PC-3 (cell line): ENCODE data around the gene MLXIPL. TPM values are rescaled to one million over a fixed set of nuclear protein-coding genes. Genes with fewer than 3 reads are reported as not detected.
A peak's percentile ranks its signal among the peaks of the same experiment; 100 is the strongest.
"Not testable (repeated sequence)": the region's sequence is repeated elsewhere in the genome, so short reads cannot be mapped to it uniquely, and the experiment has no call there.

Source experiments
- ATAC-seq: fragments of 200-7000 bp; cut with Tn5 transposase; 2 replicates; pipeline ENCODE4 v1.9.1; 2020; ENCODE audit warnings: mild to moderate bottlenecking, moderate library complexity
- BruUV-seq: library from RNA; stranded (reverse); fragments of 400-500 nt; replicated peaks from 2 replicates; lab custom pipeline; 2021; lab: Mats Ljungman, UMichigan
- CTCF ChIA-PET: fragments of 300-600 bp; sonication (Branson Sonifier 250); formaldehyde crosslinking; loops from one replicate; lab custom pipeline; 2022; ENCODE audit warnings: antibody characterized with exemption; lab: Charles Lee
- POLR2A ChIA-PET: fragments of 300-600 bp; sonication (Branson Sonifier 250); formaldehyde crosslinking; loops from one replicate; lab custom pipeline; 2022; ENCODE audit warnings: antibody characterized with exemption; ENCODE audit not compliant: unreplicated experiment; lab: Charles Lee
- DNase-seq: peaks from one replicate; pipeline ENCODE4 v3.0.0-alpha.2; 2015
- H2AFZ ChIP-seq: fragments of 300-600 bp; sonication (generic); 2 replicates; pipeline ENCODE4 v1.6.0; 2016; ENCODE audit warnings: antibody characterized with exemption, low read length
- H3F3A ChIP-seq: fragments of 300-600 bp; sonication (generic); one replicate; pipeline ENCODE4 v1.6.0; 2017; ENCODE audit warnings: antibody characterized with exemption, low read length, control low read depth, mild to moderate bottlenecking; ENCODE audit not compliant: unreplicated experiment
- H3K27ac ChIP-seq: fragments of 300-600 bp; sonication (generic); 2 replicates; pipeline ENCODE4 v1.5.1; 2016; ENCODE audit warnings: mild to moderate bottlenecking, low read length
- H3K27me3 ChIP-seq: fragments of 300-600 bp; sonication (generic); 2 replicates; pipeline ENCODE4 v1.6.1; 2016; ENCODE audit warnings: low read length, mixed read lengths
- H3K36me3 ChIP-seq: fragments of 300-600 bp; sonication (generic); 2 replicates; pipeline ENCODE4 v1.6.1; 2016; ENCODE audit warnings: low read depth, mixed run types, low read length, mixed read lengths
- H3K4me1 ChIP-seq: fragments of 300-600 bp; sonication (generic); 2 replicates; pipeline ENCODE4 v1.5.1; 2016; ENCODE audit warnings: low read length; ENCODE audit not compliant: insufficient read depth
- H3K4me2 ChIP-seq: fragments of 300-600 bp; sonication (generic); 2 replicates; pipeline ENCODE4 v1.6.0; 2016; ENCODE audit warnings: low read length
- H3K4me3 ChIP-seq: fragments of 300-600 bp; sonication (generic); 2 replicates; pipeline ENCODE4 v1.5.1; 2016; ENCODE audit warnings: mild to moderate bottlenecking, low read length, mixed read lengths
- H3K79me2 ChIP-seq: fragments of 300-600 bp; sonication (generic); 2 replicates; pipeline ENCODE4 v1.6.1; 2017; ENCODE audit warnings: low read length, mixed read lengths
- H3K9ac ChIP-seq: fragments of 300-600 bp; sonication (generic); 2 replicates; pipeline ENCODE4 v1.6.0; 2016; ENCODE audit warnings: mild to moderate bottlenecking, low read length
- H3K9me2 ChIP-seq: fragments of 300-600 bp; sonication (generic); replicated peaks from 2 replicates; pipeline ENCODE4 v1.6.1; 2016; ENCODE audit warnings: mixed run types, low read length, mixed read lengths
- H3K9me3 ChIP-seq: fragments of 300-600 bp; sonication (generic); 2 replicates; pipeline ENCODE4 v1.6.1; 2016; ENCODE audit warnings: low read length, mixed read lengths
- H4K20me1 ChIP-seq: fragments of 300-600 bp; sonication (generic); 2 replicates; pipeline ENCODE4 v1.6.1; 2016; ENCODE audit warnings: low read length, mixed read lengths
- EZH2 ChIP-seq: fragments of 300-600 bp; sonication (generic); IDR thresholded peaks from one replicate; pipeline ENCODE4 v1.6.1; 2017; ENCODE audit warnings: antibody characterized with exemption, mild to moderate bottlenecking, low read length; ENCODE audit not compliant: unreplicated experiment
- EZH2phosphoT487 ChIP-seq: fragments of 300-600 bp; sonication (generic); IDR thresholded peaks from 2 replicates; pipeline ENCODE4 v1.6.1; 2018; ENCODE audit warnings: mild to moderate bottlenecking, antibody characterized with exemption, low read length, borderline replicate concordance
- intact Hi-C: fragments of 100-400 bp; cut with micrococcal nuclease; formaldehyde crosslinking; loops from 2 replicates; pipeline ENCODE4 v1.9.0; 2023
- total RNA-seq: library from RNA; depleted of rRNA; stranded (reverse); fragments of >200 nt; gene quantifications from 2 replicates; pipeline ENCODE4 v1.2.3, GENCODE V29; 2014
- TF ChIP-seq, protein P1 (sequence below): fragments of 300-600 bp; sonication (generic); conservative IDR thresholded peaks from 2 replicates; pipeline ENCODE4 v1.5.1; 2017; ENCODE audit warnings: antibody characterized with exemption, low read depth, mild to moderate bottlenecking, low read length

MLXIPL gene
- total RNA-seq, 1 experiment from 2014 or later = 4.7 TPM

- intact Hi-C loops = no loop called here
- ATAC-seq (peak; percentile 76), DNase-seq (peak; percentile 62)
- no TSS peak for BruUV-seq
- H3K79me2 ChIP-seq = no peaks in the 10 kb centered on the region
- H3K9me2 ChIP-seq = no peaks in the 10 kb centered on the region
- ChIA-PET POLR2A (no interaction called here), CTCF (interaction anchor here (0.6 to 1.0 kb wide), 4 partner anchors 15 to 230 kb away, joined by 3 to 6 read pairs (median 3); partner anchors contain the start of gene METTL27)
- H3K4me1 ChIP-seq = peaks cover 9% of the 10 kb centered on the region
- peak overlapping the region; percentile 30; the same call in 1 of the 2 replicates for H3K4me3 ChIP-seq
- no peaks in the 10 kb centered on the region for H4K20me1 ChIP-seq
- TF ChIP-seq, protein P1, sequence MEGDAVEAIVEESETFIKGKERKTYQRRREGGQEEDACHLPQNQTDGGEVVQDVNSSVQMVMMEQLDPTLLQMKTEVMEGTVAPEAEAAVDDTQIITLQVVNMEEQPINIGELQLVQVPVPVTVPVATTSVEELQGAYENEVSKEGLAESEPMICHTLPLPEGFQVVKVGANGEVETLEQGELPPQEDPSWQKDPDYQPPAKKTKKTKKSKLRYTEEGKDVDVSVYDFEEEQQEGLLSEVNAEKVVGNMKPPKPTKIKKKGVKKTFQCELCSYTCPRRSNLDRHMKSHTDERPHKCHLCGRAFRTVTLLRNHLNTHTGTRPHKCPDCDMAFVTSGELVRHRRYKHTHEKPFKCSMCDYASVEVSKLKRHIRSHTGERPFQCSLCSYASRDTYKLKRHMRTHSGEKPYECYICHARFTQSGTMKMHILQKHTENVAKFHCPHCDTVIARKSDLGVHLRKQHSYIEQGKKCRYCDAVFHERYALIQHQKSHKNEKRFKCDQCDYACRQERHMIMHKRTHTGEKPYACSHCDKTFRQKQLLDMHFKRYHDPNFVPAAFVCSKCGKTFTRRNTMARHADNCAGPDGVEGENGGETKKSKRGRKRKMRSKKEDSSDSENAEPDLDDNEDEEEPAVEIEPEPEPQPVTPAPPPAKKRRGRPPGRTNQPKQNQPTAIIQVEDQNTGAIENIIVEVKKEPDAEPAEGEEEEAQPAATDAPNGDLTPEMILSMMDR = peak; percentile 59
- TF ChIP-seq EZH2phosphoT487 = no peak
- H3K9me3 ChIP-seq = no peaks in the 10 kb centered on the region
- peak overlapping the region; percentile 72 for H3K4me2 ChIP-seq
- no peaks in the 10 kb centered on the region for H3K36me3 ChIP-seq
- H3K9ac ChIP-seq = no peak overlapping the region
- no peaks in the 10 kb centered on the region for H3F3A ChIP-seq
- no peak overlapping the region for H3K27ac ChIP-seq
- peak overlapping the region; percentile 54 for H2AFZ ChIP-seq
- no peaks in the 10 kb centered on the region for H3K27me3 ChIP-seq
Measured at GRCh38 chr7:73612598-73613269, 11.6 kb downstream of the MLXIPL start.

DNA sequence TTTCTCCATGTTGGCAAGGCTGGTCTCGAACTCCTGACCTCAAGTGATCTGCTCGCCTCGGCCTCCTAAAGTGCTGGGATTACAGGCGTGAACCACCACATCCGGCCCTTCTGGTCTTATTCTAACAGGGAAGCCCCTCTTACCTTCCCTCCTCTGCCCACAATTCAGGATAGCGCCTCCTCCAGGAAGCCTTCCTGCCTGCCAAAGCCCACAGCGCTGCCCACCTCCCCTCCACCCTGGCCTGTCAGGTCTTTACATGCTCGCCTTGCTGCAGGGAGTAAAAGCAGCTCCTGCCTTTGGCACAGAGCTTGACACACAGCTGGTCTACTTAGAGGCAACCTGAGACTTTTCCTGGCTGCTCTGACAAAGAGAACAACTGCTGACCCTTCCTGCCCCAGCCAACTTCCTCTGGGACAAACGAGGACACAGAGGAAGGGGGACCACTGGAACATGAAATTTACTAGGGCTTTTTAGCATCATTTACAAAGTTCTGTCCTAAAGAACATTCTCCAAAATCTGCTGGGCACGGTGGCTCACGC is 13.2 kb downstream of the MLXIPL start:
- intact Hi-C loops = no loop called here
- H3K4me1 ChIP-seq = peaks cover 9% of the 10 kb centered on the region
- CTCF ChIA-PET = interaction anchor here (0.6 kb wide), 1 partner anchor 82 kb away, joined by 3 read pairs; no protein-coding TSS in a partner anchor
- no peaks in the 10 kb centered on the region for H3K9me3 ChIP-seq
- DNase-seq = no peak
- POLR2A ChIA-PET = no interaction called here
- no peaks in the 10 kb centered on the region for H3K9me2 ChIP-seq
- H3F3A ChIP-seq = no peaks in the 10 kb centered on the region
- no peak overlapping the region for H2AFZ ChIP-seq
- H3K27ac ChIP-seq = no peak overlapping the region
- H3K4me2 ChIP-seq = no peak overlapping the region
- no peak for ATAC-seq
- no peak overlapping the region for H3K9ac ChIP-seq
- no peaks in the 10 kb centered on the region for H4K20me1 ChIP-seq
- H3K79me2 ChIP-seq = no peaks in the 10 kb centered on the region
- no peaks in the 10 kb centered on the region for H3K27me3 ChIP-seq
- H3K36me3 ChIP-seq = no peaks in the 10 kb centered on the region
- TF ChIP-seq, protein P1 = no peak
- TF ChIP-seq EZH2phosphoT487 (no peak), EZH2 (no peak)
- no peak overlapping the region for H3K4me3 ChIP-seq
- BruUV-seq = no TSS peak

DNA sequence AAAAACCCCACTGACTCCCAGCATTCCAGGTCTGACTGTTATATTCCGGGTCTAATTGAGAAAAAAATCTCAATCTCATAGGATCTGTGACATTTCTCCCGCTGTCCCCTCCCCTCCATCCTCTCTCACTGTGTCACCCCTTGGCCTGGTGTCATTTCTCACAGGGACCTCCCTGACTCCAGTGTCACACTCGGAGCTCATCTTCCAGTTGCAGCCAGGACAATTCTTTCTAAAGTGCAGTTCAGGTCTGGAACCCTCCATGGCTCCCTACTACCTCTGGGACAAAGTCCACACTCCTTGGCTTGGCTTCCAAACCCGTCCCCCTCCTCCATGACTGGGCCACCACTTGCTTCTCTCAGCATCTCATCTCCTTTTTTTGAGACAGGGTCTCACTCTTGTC is 14.2 kb downstream of the MLXIPL start:
- Histone ChIP-seq H3K4me1 (peaks cover 9% of the 10 kb centered on the region), H4K20me1 (no peaks in the 10 kb centered on the region), H3F3A (no peaks in the 10 kb centered on the region), H3K36me3 (no peaks in the 10 kb centered on the region), H3K9me2 (no peaks in the 10 kb centered on the region), H3K4me2 (no peak overlapping the region), H3K9ac (no peak overlapping the region), H2AFZ (no peak overlapping the region), H3K9me3 (no peaks in the 10 kb centered on the region), H3K4me3 (no peak overlapping the region), H3K27me3 (no peaks in the 10 kb centered on the region), H3K27ac (no peak overlapping the region), H3K79me2 (no peaks in the 10 kb centered on the region)
- ATAC-seq (no peak), DNase-seq (no peak)
- TF ChIP-seq, protein P1 = no peak
- no peak for TF ChIP-seq EZH2
- no peak for TF ChIP-seq EZH2phosphoT487
- POLR2A ChIA-PET = no interaction called here
- CTCF ChIA-PET = no interaction called here
- no TSS peak for BruUV-seq
- intact Hi-C loops = no loop called here

- H3K4me1 ChIP-seq, H3K27ac ChIP-seq, H3K9me2 ChIP-seq, ATAC-seq, H4K20me1 ChIP-seq, H3K36me3 ChIP-seq, H3K9ac ChIP-seq, DNase-seq, H3K4me3 ChIP-seq, H3K4me2 ChIP-seq, BruUV-seq, H3K27me3 ChIP-seq, H3K79me2 ChIP-seq, H3F3A ChIP-seq, H2AFZ ChIP-seq, H3K9me3 ChIP-seq: not testable (repeated sequence)
- CTCF ChIA-PET = interaction anchor here (1.4 kb wide), 1 partner anchor 99 kb away, joined by 3 read pairs; no protein-coding TSS in a partner anchor
- POLR2A ChIA-PET = interaction anchor here (0.7 kb wide), 1 partner anchor 50 kb away, joined by 19 read pairs; the partner anchor contains the start of gene BCL7B
- intact Hi-C loops = loop anchor here (1.0 to 2.0 kb wide), 2 partner anchors 59 to 118 kb away; partner anchors contain the start of gene VPS37D
Measured at GRCh38 chr7:73607692-73607983, 16.7 kb downstream of the MLXIPL start.
